Anterior cingulate cortex (tissue), 58 donors: ENCODE measurements around the gene ADNP.
A peak's percentile ranks its signal among the peaks of the same experiment; 100 is the strongest.
"Not testable (repeated sequence)": the region's sequence is repeated elsewhere in the genome, so short reads cannot be mapped to it uniquely, and the experiment has no call there.

Experiments used
- DNase-seq, 58 donors: peaks; one replicate each; lab custom pipeline; 2025; lab: John Stamatoyannopoulos, UW

ADNP gene

GRCh38 chr20:50931306-50932015 lies at the start of gene ADNP:
Gene ADNP, minus strand, starts transcription at chr20:50931437. Its CDS starts 27,441 bp downstream, at chr20:50903996.
- DNase-seq, result peak; percentile 64 to 97 (median 90)

- no peak for DNase-seq
Observed at GRCh38 chr20:50980071-50980681, 48.9 kb upstream of the ADNP start.

GRCh38 chr20:50978533-50978932 lies 47.3 kb upstream of the ADNP start:
- DNase-seq, result not testable (repeated sequence)

- DNase-seq, result no peak
Observed at GRCh38 chr20:50977066-50978021, 46.1 kb upstream of the ADNP start.

- DNase-seq, result no peak
Observed at GRCh38 chr20:50975701-50976330, 44.6 kb upstream of the ADNP start.

GRCh38 chr20:50969912-50970311 lies 38.7 kb upstream of the ADNP start:
- DNase-seq, result no peak

GRCh38 chr20:50969435-50969834 lies 38.2 kb upstream of the ADNP start:
- no peak for DNase-seq

- no peak for DNase-seq
Observed at GRCh38 chr20:50968289-50968688, 37.1 kb upstream of the ADNP start.

- no peak for DNase-seq
Observed at GRCh38 chr20:50967586-50967985, 36.3 kb upstream of the ADNP start.

GRCh38 chr20:50959543-50960126 lies 28.4 kb upstream of the ADNP start:
- DNase-seq, result no peak

GRCh38 chr20:50958615-50959542 lies 27.6 kb upstream of the ADNP start, which contains the start of gene MOCS3:
Gene MOCS3, plus strand, starts transcription at chr20:50958818. Its CDS starts 25 bp downstream, at chr20:50958843.
- DNase-seq, result peak in 56 of 58 donors; percentile 53 to 95 (median 83)

GRCh38 chr20:50957798-50958614 lies 26.8 kb upstream of the ADNP start, which contains the start of gene DPM1:
Gene DPM1, minus strand, starts transcription at chr20:50958532. Its CDS starts 9 bp downstream, at chr20:50958523.
- DNase-seq, result peak in 57 of 58 donors; percentile 24 to 95 (median 83)

GRCh38 chr20:50957276-50957675 lies 26.0 kb upstream of the ADNP start:
- DNase-seq, result no peak

GRCh38 chr20:50953821-50954220 lies 22.6 kb upstream of the ADNP start:
- no peak for DNase-seq

GRCh38 chr20:50953196-50953595 lies 22.0 kb upstream of the ADNP start:
- DNase-seq, result no peak

GRCh38 chr20:50948132-50948785 lies 17.0 kb upstream of the ADNP start:
- no peak for DNase-seq

- DNase-seq, result no peak
Observed at GRCh38 chr20:50943069-50943468, 11.8 kb upstream of the ADNP start.
